SK-N-SH (cell line): ENCODE measurements around the gene TAF4. TPM values are rescaled to one million over a fixed set of nuclear protein-coding genes. Genes with fewer than 3 reads are reported as not detected.

Experiments
- CTCF ChIA-PET: fragments of 300-600, 350-600 bp; formaldehyde crosslinking; extraction: SDS; loops from one replicate; lab custom pipeline; 2021; lab: Yijun Ruan, JAX
- POLR2A ChIA-PET: fragments of 350-600 bp; sonication (Branson Sonifier 250); formaldehyde crosslinking; extraction: SDS; loops from one replicate; lab custom pipeline; 2020; ENCODE audit warnings: antibody characterized with exemption, inconsistent platforms; lab: Yijun Ruan, JAX
- DNase-seq: peaks from one replicate; pipeline ENCODE4 v3.0.0; 2012
- H2AFZ ChIP-seq: fragments of 200-600 bp; sonication (generic); 2 replicates; pipeline ENCODE4 v1.8.1; 2016; ENCODE audit warnings: antibody characterized with exemption, mild to moderate bottlenecking, low read depth
- H3F3A ChIP-seq: fragments of 200-600 bp; sonication (generic); replicated peaks from 2 replicates; pipeline ENCODE3; 2016; ENCODE audit warnings: antibody characterized with exemption, mild to moderate bottlenecking; ENCODE audit not compliant: insufficient read depth
- H3K27ac ChIP-seq, 2 experiments: fragments of 200-500 bp in 1 of 2; fragments of 200-600 bp in 1 of 2; sonication (Bioruptor generic) in 1 of 2; sonication (generic), shearing (Covaris generic) in 1 of 2; 2 replicates each; pipeline versions ENCODE4 v1.5.1 to v1.6.1; 2014 to 2016; ENCODE audit warnings: low read depth in 2 of 2, inconsistent platforms in 1 of 2, low read length in 1 of 2, mild to moderate bottlenecking in 1 of 2, mixed read lengths in 1 of 2
- H3K27me3 ChIP-seq: fragments of 200-600 bp; sonication (generic), shearing (Covaris generic); 2 replicates; pipeline ENCODE4 v1.6.1; 2016; ENCODE audit warnings: mixed run types; ENCODE audit not compliant: insufficient read depth
- H3K36me3 ChIP-seq, 2 experiments: fragments of 200-500 bp in 1 of 2; fragments of 200-600 bp in 1 of 2; sonication (Bioruptor generic) in 1 of 2; sonication (generic) in 1 of 2; replicated peaks in 1 of 2; 2 replicates each; pipeline versions ENCODE3 to v1.5.1; 2014 to 2016; ENCODE audit warnings: low read length in 1 of 2, mild to moderate bottlenecking in 1 of 2; ENCODE audit not compliant: insufficient read depth in 2 of 2, control insufficient read depth in 1 of 2
- H3K4me1 ChIP-seq, 2 experiments: fragments of 200-500 bp in 1 of 2; fragments of 200-600 bp in 1 of 2; sonication (Bioruptor generic) in 1 of 2; sonication (generic), shearing (Covaris generic) in 1 of 2; 2 replicates each; pipeline versions ENCODE4 v1.5.1 to v1.6.1; 2014 to 2016; ENCODE audit warnings: low read depth in 1 of 2, low read length in 1 of 2, mixed run types in 1 of 2; ENCODE audit not compliant: insufficient read depth in 2 of 2, control insufficient read depth in 1 of 2
- H3K4me2 ChIP-seq: fragments of 200-600 bp; sonication (generic), shearing (Covaris generic); 2 replicates; pipeline ENCODE4 v1.6.1; 2017; ENCODE audit warnings: mixed run types
- H3K4me3 ChIP-seq, 2 experiments: fragments of 200-500 bp in 1 of 2; fragments of 200-600 bp in 1 of 2; sonication (Bioruptor generic) in 1 of 2; sonication (generic), shearing (Covaris generic) in 1 of 2; 2 replicates each; pipeline versions ENCODE4 v1.5.1 to v1.8.1; 2014 to 2016; ENCODE audit warnings: low read depth in 2 of 2, inconsistent platforms in 1 of 2, low read length in 1 of 2, mild to moderate bottlenecking in 1 of 2, mixed read lengths in 1 of 2, moderate library complexity in 1 of 2
- H3K79me2 ChIP-seq: fragments of 200-600 bp; sonication (generic); 2 replicates; pipeline ENCODE4 v1.8.1; 2017; ENCODE audit warnings: mild to moderate bottlenecking; ENCODE audit not compliant: insufficient read depth
- H3K9ac ChIP-seq: fragments of 200-600 bp; sonication (generic); 2 replicates; pipeline ENCODE4 v1.6.1; 2017; ENCODE audit warnings: mixed run types
- H3K9me2 ChIP-seq: fragments of 200-600 bp; sonication (generic); 2 replicates; pipeline ENCODE4 v1.6.1; 2017; ENCODE audit warnings: mixed run types
- H3K9me3 ChIP-seq: fragments of 200-600 bp; sonication (generic); 2 replicates; pipeline ENCODE4 v1.6.1; 2017; ENCODE audit warnings: mixed run types, mild to moderate bottlenecking, moderate library complexity
- H4K20me1 ChIP-seq: fragments of 200-600 bp; sonication (generic); 2 replicates; pipeline ENCODE4 v1.6.1; 2017; ENCODE audit warnings: mild to moderate bottlenecking, mixed run types; ENCODE audit not compliant: insufficient read depth
- ELF1 ChIP-seq: IDR thresholded peaks from 2 replicates; pipeline ENCODE4 v1.4.0; 2012
- EZH2phosphoT487 ChIP-seq: fragments of 200-600 bp; sonication (generic); IDR thresholded peaks from 2 replicates; pipeline ENCODE4 v1.6.1; 2017; ENCODE audit warnings: low read depth, mixed run types, mild to moderate bottlenecking, antibody characterized with exemption, moderate library complexity, borderline replicate concordance
- GABPA ChIP-seq: IDR thresholded peaks from 2 replicates; pipeline ENCODE4 v1.4.0; 2012; ENCODE audit warnings: low read depth, mild to moderate bottlenecking
- GATA2 ChIP-seq: sonication (generic); formaldehyde crosslinking; IDR thresholded peaks from 2 replicates; pipeline ENCODE4 v1.5.0; 2020; ENCODE audit warnings: mild to moderate bottlenecking, missing genetic modification reagents
- MEF2A ChIP-seq: IDR thresholded peaks from 2 replicates; pipeline ENCODE4 v1.4.0; 2012; ENCODE audit warnings: low read depth, borderline replicate concordance
- NRF1 ChIP-seq: IDR thresholded peaks from 2 replicates; pipeline ENCODE4 v1.6.1; 2012; ENCODE audit warnings: low read depth, mild to moderate bottlenecking, low read length
- POLR2AphosphoS5 ChIP-seq: IDR thresholded peaks from 2 replicates; pipeline ENCODE4 v1.6.1; 2012; ENCODE audit warnings: low read depth, low read length
- RAD21 ChIP-seq: IDR thresholded peaks from 2 replicates; pipeline ENCODE4 v1.6.1; 2012; ENCODE audit warnings: mild to moderate bottlenecking, low read length
- RXRA ChIP-seq: IDR thresholded peaks from 2 replicates; pipeline ENCODE4 v1.4.0; 2012; ENCODE audit warnings: low read depth, mild to moderate bottlenecking, borderline replicate concordance
- SMC3 ChIP-seq: IDR thresholded peaks from 2 replicates; pipeline ENCODE4 v1.6.1; 2012; ENCODE audit warnings: low read depth, low read length, improper control_type of control experiment
- TAF1 ChIP-seq: IDR thresholded peaks from 2 replicates; pipeline ENCODE4 v1.6.1; 2012; ENCODE audit warnings: low read depth, mild to moderate bottlenecking, low read length, moderate library complexity, borderline replicate concordance
- YY1 ChIP-seq: IDR thresholded peaks from 2 replicates; pipeline ENCODE4 v1.4.0; 2012; ENCODE audit warnings: low read depth, mild to moderate bottlenecking
- WGBS: methylation state at CpG from one replicate; pipeline ENCODE4 v1.1.6; 2017; ENCODE audit warnings: low lambda C conversion rate; 5-methylcytosine and 5-hydroxymethylcytosine counted together
- polyA plus RNA-seq, 3 experiments: library from polyadenylated mRNA; depleted of rRNA; stranded (reverse); fragments of >200 nt; gene quantifications; 2 replicates each; pipeline ENCODE4 v1.2.3, GENCODE V29; 2012
- TF ChIP-seq, protein P1 (sequence below): IDR thresholded peaks from 2 replicates; pipeline ENCODE4 v1.4.0; 2012; ENCODE audit warnings: low read depth, borderline replicate concordance
- TF ChIP-seq, protein P2 (sequence below): IDR thresholded peaks from 2 replicates; pipeline ENCODE4; 2012
- TF ChIP-seq, protein P3 (sequence below): IDR thresholded peaks from 2 replicates; pipeline ENCODE4 v1.6.1; 2012; ENCODE audit warnings: mild to moderate bottlenecking, low read depth, low read length, moderate library complexity
- TF ChIP-seq, protein P4 (sequence below): fragments of 150-350 bp; IDR thresholded peaks from 2 replicates; pipeline ENCODE4 v1.6.1; 2017; ENCODE audit warnings: antibody characterized with exemption, low read length, low read depth, borderline replicate concordance

Gene TAF4
- polyA plus RNA-seq, 1 of the 3 experiments (the other 2 are of a cell fraction) = 4.8 TPM

DNA sequence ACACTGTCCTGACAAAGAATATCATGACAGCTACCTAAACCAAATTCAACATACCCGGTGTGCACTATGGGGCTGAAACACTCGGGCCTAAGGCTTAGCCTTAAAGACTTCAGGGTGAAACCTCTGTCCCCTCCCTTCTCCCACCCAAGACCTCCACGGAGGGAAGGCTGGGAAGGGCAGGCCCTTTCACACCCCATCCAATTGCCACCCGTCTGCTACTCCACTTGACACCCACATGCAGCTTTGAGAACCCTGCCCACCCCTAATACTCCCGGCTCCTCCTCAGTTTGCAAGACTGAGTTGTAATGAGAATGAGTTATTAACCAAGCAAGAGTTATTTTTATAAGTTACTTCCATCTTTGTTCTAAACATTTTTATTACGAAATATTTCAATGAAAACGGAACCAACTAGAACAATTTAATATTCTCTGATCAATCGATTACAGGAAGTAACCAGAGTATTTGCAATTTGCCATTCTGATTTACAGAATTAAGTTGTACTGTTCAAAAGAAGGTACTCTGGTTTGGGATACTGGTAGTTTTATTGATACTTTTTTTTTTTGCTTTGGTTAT, 3.7 kb downstream of the TAF4 start (continued):
- no peak for TF ChIP-seq RAD21
- TF ChIP-seq, protein P1, sequence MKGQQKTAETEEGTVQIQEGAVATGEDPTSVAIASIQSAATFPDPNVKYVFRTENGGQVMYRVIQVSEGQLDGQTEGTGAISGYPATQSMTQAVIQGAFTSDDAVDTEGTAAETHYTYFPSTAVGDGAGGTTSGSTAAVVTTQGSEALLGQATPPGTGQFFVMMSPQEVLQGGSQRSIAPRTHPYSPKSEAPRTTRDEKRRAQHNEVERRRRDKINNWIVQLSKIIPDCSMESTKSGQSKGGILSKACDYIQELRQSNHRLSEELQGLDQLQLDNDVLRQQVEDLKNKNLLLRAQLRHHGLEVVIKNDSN = no peak

DNA sequence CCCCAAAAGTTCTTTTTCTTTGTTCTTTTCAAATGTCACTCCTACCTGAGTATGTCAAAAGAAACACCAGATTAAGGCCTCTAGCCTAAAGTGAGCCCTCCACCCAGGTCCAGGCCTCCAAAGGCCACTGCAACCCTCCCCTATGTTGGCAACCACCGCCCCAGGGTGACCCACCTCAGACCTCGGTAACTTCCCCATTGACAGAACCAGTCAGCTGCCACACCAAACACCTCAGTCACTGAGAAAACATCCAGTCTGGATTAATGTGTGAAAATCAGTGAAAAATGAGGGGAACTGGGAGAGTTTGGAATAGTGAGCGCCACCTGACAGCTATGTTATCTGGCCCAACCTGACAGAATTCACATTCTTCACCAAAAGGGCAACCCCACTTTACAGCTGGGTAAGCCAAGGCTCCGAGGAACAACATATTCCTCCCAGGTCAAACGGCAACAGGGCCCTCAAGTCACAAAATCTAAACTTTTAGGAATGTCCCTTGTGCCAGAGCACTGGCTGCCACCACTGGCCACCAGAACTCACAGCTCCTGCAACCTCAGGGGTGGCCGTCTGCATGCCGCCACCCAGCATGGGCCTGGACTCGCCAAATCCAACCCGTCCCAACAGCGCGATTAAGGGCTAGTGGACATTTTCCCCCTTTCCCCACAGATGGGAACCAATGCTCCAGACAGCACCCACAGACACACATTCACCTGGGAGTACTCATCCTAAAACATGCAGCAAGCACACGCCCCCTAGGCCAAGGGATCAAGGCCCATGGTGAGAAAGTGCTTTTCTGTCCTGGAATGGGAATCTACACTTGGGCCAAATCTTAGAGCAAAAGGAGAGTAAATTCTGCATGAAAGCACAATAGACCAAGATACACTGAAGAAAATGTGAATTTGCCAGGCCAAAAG, 4.8 kb downstream of the TAF4 start:
- H3K4me3 ChIP-seq = no peak overlapping the region
- peaks cover 69% of the 10 kb centered on the region for H3K79me2 ChIP-seq
- H3F3A ChIP-seq = no peaks in the 10 kb centered on the region
- ChIA-PET CTCF (interaction anchor here (1.3 to 4.2 kb wide), 3 partner anchors 50 to 96 kb away, joined by 3 to 16 read pairs (median 3); no protein-coding TSS in a partner anchor), POLR2A (no interaction called here)
- H3K4me2 ChIP-seq = no peak overlapping the region
- H3K9ac ChIP-seq = no peak overlapping the region
- no peak overlapping the region for H3K27ac ChIP-seq
- H2AFZ ChIP-seq = no peak overlapping the region
- H3K36me3 ChIP-seq = peaks cover 0 to 5% of the 10 kb centered on the region in 2 experiments
- TF ChIP-seq GABPA (no peak), TAF1 (no peak), MEF2A (no peak), POLR2AphosphoS5 (no peak), RXRA (no peak), ELF1 (no peak)
- no peaks in the 10 kb centered on the region for H3K9me3 ChIP-seq
- H3K27me3 ChIP-seq = no peaks in the 10 kb centered on the region
- peaks cover 11 to 15% of the 10 kb centered on the region in 2 experiments; a peak in 1 of 4 replicates for H3K4me1 ChIP-seq
- H4K20me1 ChIP-seq = peaks cover 55% of the 10 kb centered on the region
- H3K9me2 ChIP-seq = no peaks in the 10 kb centered on the region
- no peak for DNase-seq
- 98% methylated on average over 10 of the region's 12 CpGs for WGBS

DNA sequence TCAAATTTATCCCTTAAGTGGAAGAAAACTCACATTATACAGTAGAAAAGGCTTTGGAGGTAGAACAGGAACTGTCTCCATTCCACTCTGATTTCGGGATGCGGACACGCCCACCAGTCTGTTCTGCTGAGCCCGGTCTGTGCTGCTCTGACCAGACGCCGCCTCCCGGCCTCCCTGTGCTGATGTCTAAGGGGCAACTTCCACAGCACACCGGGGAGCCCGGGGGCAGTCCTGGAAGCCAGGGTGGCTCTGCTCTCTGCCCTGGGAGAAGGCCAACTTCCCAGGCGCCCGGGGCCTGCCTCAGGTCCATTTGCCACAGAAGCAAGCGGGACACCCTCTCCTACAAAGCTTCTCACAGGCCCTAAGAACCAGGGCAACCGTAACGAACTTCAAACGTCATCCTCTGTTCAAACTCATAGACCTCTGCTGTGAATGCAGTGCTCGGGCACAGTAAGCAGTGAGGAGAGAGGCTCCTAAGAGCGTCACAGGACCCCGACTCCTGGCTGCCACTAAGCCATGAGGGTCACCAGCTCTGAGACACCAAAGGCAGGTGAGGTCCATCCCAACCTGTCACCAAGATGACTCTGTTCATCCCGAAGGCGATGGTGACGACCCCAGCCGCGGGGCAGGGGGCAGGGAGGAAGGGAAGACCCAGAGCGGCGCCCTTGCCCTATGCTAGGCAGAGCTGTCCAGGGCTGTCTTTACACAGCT, 5.6 kb downstream of the TAF4 start:
- CTCF ChIA-PET = interaction anchor here (1.5 to 4.2 kb wide), 2 partner anchors 49 to 97 kb away, joined by 3 to 16 read pairs; no protein-coding TSS in a partner anchor
- TF ChIP-seq EZH2phosphoT487 = no peak
- TF ChIP-seq, protein P2, sequence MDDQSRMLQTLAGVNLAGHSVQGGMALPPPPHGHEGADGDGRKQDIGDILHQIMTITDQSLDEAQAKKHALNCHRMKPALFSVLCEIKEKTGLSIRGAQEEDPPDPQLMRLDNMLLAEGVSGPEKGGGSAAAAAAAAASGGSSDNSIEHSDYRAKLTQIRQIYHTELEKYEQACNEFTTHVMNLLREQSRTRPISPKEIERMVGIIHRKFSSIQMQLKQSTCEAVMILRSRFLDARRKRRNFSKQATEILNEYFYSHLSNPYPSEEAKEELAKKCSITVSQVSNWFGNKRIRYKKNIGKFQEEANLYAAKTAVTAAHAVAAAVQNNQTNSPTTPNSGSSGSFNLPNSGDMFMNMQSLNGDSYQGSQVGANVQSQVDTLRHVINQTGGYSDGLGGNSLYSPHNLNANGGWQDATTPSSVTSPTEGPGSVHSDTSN = no peak
- TF ChIP-seq, protein P3, sequence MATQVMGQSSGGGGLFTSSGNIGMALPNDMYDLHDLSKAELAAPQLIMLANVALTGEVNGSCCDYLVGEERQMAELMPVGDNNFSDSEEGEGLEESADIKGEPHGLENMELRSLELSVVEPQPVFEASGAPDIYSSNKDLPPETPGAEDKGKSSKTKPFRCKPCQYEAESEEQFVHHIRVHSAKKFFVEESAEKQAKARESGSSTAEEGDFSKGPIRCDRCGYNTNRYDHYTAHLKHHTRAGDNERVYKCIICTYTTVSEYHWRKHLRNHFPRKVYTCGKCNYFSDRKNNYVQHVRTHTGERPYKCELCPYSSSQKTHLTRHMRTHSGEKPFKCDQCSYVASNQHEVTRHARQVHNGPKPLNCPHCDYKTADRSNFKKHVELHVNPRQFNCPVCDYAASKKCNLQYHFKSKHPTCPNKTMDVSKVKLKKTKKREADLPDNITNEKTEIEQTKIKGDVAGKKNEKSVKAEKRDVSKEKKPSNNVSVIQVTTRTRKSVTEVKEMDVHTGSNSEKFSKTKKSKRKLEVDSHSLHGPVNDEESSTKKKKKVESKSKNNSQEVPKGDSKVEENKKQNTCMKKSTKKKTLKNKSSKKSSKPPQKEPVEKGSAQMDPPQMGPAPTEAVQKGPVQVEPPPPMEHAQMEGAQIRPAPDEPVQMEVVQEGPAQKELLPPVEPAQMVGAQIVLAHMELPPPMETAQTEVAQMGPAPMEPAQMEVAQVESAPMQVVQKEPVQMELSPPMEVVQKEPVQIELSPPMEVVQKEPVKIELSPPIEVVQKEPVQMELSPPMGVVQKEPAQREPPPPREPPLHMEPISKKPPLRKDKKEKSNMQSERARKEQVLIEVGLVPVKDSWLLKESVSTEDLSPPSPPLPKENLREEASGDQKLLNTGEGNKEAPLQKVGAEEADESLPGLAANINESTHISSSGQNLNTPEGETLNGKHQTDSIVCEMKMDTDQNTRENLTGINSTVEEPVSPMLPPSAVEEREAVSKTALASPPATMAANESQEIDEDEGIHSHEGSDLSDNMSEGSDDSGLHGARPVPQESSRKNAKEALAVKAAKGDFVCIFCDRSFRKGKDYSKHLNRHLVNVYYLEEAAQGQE = no peak
- TF ChIP-seq GATA2 (CRISPR knock-in tag) = no peak
- no peak for TF ChIP-seq SMC3
- no peak for TF ChIP-seq YY1
- no peak for TF ChIP-seq MEF2A
- TF ChIP-seq NRF1 = no peak
- no peak for TF ChIP-seq ELF1
- TF ChIP-seq, protein P4, sequence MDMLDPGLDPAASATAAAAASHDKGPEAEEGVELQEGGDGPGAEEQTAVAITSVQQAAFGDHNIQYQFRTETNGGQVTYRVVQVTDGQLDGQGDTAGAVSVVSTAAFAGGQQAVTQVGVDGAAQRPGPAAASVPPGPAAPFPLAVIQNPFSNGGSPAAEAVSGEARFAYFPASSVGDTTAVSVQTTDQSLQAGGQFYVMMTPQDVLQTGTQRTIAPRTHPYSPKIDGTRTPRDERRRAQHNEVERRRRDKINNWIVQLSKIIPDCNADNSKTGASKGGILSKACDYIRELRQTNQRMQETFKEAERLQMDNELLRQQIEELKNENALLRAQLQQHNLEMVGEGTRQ = no peak

More for the DNA sequence above, 5.6 kb downstream of the TAF4 start:
- no peak overlapping the region for H3K9ac ChIP-seq
- H3K27me3 ChIP-seq = no peaks in the 10 kb centered on the region
- peaks cover 63% of the 10 kb centered on the region for H4K20me1 ChIP-seq
- no peaks in the 10 kb centered on the region for H3K9me2 ChIP-seq
- H3K4me1 ChIP-seq = peaks cover 11 to 15% of the 10 kb centered on the region in 2 experiments; a peak in 1 of 4 replicates
- H3K9me3 ChIP-seq = no peaks in the 10 kb centered on the region
- H3K4me2 ChIP-seq = no peak overlapping the region
- no peak overlapping the region for H3K4me3 ChIP-seq
- POLR2A ChIA-PET = no interaction called here
- no peak for DNase-seq
- 96% methylated on average over 18 of the region's 25 CpGs for WGBS
- peaks cover 0 to 5% of the 10 kb centered on the region in 2 experiments for H3K36me3 ChIP-seq
- no peaks in the 10 kb centered on the region for H3F3A ChIP-seq
- H3K79me2 ChIP-seq = peaks cover 78% of the 10 kb centered on the region
- H3K27ac ChIP-seq = no peak overlapping the region
- no peak overlapping the region for H2AFZ ChIP-seq
